ENCODE results near the gene NLRC5.

DNA sequence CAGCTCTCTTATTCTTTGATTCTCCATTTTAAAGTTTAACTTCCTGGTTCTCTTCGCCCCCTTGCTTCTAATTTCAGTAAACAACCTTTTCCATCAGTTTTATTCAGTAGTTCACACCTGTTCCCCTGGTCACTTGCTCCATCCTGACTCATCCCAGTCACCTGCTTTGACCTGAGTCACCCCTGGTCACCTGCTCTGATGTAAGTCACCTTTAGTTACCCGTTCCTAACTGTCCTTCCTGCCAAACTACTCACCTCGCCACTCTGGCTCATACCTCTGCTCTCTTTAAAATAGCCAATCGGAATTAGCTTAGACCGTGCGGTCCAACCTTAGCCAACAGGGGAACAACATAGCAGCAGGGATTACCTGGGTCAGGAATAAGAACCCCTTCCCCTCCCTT lies 4.7 kb upstream of the NLRC5 start:
- TF ChIP-seq CTCF (IDR thresholded peaks at IDR 0.05): no peak
- no peak for TF ChIP-seq POLR2A (IDR thresholded peaks at IDR 0.05)

All from tibial nerve (tissue), 3 donors.